GM18858 (cell line): Measurements from ENCODE around the gene CACNG3.

Source experiments
- ATAC-seq: cut with Tn5 transposase; IDR thresholded peaks from one replicate; pipeline ENCODE4 v1.9.1; 2021; ENCODE audit not compliant: unreplicated experiment

The CACNG3 gene

GRCh38 chr16:24382762-24383407, 126.8 kb downstream of the CACNG3 start:
- no peak for ATAC-seq

GRCh38 chr16:24394341-24394740, 138.2 kb downstream of the CACNG3 start:
- no peak for ATAC-seq

GRCh38 chr16:24396350-24397271, 140.5 kb downstream of the CACNG3 start:
- ATAC-seq, result no peak

- ATAC-seq, result no peak
Observed at GRCh38 chr16:24409045-24409444, 152.9 kb downstream of the CACNG3 start.
